NCI-H446 treated with DMSO at 0.1 percent for 48 hours (cell line): ENCODE results near the gene ADGRG7.
"Not testable (repeated sequence)": the region's sequence is repeated elsewhere in the genome, so short reads cannot be mapped to it uniquely, and the experiment has no call there.

Experiments used
- DNase-seq: peaks from one replicate; lab custom pipeline; 2025; lab: John Stamatoyannopoulos, UW

Gene ADGRG7

DNA sequence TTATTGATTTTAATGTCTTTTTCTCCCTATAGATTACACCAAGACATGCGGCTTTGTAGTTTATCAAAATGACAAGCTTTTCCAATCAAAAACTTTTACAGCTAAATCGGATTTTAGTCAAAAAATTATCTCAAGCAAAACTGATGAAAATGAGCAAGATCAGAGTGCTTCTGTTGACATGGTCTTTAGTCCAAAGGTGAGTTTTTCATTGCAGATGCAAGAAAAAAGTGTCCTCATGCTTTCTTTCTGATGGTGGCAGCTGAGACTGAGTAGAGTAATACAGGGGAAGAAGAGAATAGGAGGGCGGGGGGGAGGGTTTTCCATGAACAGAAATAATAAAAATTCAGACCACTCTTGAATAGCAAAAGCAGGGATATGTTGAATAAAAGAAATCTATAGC, 36.5 kb downstream of the ADGRG7 start:
- DNase-seq: no peak

DNA sequence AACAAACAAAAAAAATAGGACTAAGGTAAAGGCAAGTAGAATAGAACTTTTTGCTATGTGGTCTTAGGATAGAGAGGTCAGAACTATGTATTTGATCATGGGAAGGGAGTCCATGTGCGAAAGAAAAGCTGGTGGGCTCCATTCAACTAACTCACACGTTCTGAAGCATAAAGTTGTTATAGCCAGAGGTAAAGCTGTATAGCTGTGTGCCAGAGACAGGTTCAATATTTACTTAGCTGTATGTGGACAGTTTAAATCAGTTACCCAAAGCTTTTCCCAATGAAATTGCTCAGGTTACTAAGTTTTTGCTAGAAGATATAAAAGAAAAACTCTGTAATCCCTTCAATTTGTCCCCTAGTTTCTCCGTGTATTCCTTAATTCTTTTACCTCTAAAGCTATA, 37.8 kb downstream of the ADGRG7 start:
- DNase-seq: no peak

DNA sequence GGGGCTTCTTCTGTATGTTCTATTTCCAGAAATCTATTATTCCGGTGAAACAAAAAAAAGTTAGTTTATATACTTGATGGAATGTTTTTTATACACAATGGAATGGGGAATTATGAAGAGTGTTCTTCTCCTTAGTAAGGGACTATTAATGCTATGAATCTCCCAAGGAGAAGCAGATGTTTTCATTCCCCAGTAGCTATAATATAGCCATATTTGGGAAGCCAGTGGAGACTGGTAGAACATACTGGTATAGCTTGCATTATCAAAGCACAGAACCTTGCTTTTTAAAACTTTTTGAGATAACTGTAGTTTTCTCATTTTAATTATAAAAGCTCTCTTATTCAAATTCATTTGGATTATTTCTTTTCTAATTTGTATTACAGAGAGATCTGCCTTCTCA, 38.3 kb downstream of the ADGRG7 start:
- no peak for DNase-seq

DNA sequence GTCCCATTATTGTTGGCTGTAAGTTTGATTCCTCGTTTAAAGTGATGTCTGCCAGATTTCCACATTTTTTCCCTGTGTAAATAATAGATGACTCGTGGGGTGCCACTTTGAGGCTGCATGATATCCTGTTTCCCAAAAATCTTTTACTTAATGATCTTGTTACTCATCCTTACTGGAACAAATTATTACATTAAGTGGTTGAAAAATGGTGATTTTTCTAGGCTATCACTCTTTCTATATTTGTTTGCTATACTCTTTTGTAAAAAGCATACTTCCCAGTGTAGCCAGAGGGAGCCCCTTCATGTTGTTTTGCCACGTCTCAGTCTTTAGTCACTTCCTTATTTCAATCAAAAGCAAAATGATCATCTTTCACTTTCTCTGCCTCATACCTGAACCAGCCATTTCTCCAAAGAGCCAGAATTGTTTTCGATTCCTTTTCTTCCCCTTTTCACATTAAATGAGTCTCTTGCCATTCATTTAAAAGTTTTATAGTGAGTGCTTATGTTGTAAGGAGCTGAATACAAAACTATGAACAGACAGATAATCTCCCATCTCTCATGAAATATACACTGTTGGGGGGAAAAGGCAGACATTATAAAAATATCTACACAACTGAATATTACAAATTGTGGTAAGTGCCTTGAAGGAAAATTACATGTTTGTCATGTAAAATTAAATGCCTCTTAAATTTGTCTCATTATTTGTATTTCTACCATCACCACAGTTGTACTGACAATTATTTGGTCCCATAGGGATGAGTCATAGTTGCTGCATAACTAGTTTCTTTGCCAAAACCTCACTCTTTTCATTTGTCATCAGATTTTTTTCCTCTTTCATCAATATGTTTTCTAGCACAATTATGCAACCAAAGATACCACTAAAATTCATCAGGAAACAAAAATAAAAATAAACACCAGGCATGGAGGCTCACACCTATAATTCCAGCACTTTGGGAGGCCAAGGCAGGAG, 41.5 kb downstream of the ADGRG7 start:
- peak; percentile 2 for DNase-seq

DNA sequence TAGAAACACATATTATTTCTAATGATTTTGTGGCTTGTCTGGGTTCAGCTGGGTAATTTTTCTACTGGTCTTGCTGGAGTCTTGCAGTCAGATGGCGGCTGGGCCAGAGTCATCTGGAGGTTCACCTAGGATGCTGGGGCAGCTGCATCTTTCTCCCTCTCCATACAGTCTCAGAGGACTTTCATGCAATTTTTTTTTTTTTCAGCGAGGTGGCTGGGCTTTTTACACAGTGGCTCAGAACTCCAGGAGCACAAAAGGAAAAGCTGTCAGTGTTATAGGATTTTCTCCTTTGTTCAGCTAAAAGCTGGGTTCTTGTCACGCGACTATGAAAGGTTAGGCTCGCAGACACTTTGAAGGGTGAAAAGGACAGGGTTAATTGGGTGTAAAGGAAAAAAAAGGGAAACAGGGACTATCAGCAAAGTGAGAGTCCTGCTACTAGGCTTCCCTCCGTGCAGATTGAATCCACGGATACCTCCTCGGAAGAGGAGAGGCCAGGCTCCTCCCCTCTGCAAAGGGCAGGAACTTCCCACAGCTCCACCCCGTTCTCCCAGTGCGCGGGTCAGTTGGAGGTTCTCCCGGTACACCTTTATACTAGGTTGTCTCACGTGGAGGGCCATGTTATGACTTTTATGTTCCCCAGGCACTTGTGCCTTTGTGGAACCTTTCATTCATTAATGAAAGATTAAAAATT, 44.3 kb downstream of the ADGRG7 start:
- DNase-seq: no peak

DNA sequence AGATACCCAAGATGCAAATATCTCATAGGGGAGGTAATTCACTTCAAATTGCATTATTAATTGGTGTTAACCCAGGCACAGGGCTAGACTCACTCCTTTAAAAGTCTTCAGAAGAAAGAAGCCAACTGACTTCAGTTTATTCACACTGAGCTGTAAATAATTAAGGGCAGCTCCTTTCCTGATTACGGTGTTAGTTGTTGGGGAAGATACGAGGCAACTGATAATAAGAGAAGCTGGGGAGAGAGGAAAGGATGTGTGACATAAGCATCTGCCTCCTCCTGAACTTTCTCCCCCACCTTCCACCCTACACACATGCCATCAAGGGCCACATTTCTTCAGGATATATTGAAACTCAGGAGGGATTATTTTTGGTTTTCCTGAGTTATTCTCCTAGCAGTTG, 47.5 kb downstream of the ADGRG7 start:
- DNase-seq: no peak

DNA sequence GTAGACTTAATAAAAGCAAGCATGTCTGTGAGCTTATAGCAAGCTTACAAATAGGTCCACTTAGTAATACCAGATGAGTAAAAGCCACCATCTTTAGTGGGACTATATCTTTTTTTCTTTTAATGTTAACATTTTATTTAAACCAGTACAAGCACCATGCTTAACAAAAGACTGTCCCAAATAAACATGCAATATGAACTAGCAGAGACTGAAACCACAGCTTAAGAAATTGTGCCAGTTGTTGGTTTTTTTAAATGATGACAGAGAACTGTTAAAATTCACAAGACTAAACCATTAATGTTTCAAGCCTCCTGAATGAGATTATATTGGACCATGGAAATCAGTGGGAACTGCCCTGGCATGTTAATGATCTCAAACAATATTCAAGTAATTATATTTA, 51.9 kb downstream of the ADGRG7 start:
- DNase-seq: not testable (repeated sequence)

DNA sequence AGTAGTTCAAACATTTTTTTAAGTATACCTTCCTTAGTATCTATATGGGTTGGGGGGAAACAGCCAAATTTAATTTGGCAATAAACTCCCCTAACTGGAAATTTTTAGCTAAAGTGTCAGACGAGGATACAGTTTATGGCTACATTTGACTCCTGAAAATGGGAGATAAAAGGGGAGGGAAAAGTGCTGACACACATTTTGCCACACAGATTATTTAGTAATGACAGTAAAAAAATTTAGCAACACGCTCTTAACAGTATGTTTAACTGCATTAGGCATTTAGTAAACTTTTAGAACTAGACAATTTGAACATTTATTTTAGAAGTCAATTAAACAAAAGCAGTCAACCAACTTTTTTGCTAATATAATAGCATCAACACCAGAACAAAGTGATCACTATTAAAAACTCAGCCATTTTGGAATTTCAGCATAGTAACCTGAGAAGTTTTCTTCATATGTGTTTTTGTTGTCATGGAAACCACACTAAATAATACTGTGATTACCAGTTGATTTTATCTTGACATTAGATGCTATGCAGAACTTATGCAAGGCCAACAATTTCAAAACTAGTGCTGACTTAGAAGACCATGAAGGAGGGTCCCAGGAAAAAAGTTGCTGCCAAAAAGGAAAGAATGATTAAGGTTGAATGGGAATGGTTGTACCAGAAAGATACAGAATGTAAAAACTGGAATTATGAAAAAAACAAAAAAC, 52.9 kb downstream of the ADGRG7 start:
- no peak for DNase-seq

DNA sequence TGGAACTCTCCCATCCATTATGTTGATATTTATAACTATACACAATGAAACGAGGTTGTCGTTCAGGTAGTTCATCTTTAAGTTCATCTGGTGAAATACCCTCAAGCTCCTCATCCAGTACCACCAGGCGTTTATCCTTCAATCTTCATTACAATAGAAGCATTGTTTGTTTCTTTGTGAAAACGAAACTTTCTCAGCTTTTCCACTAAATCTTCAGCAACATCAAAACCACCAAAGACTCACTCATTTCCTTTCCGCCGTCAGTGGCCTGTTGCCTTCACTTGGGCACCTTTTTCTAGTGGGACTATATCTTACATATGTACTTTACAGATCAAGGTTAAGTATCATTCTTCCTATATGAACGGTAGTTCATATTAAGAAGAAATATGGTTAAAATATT, 55.8 kb downstream of the ADGRG7 start:
- DNase-seq: no peak

DNA sequence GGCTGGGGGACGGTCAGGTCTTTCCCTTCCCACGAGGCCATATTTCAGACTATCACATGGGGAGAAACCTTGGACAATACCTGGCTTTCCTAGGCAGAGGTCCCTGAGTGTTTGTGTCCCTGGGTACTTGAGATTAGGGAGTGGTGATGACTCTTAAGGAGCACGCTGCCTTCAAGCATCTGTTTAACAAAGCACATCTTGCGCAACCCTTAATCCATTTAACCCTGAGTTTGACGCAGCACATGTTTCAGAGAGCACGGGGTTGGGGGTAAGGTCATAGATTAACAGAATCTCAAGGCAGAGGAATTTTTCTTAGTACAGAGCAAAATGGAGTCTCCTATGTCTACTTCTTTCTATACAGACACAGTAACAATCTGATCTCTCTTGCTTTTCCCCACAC, 57.3 kb downstream of the ADGRG7 start:
- not testable (repeated sequence) for DNase-seq

DNA sequence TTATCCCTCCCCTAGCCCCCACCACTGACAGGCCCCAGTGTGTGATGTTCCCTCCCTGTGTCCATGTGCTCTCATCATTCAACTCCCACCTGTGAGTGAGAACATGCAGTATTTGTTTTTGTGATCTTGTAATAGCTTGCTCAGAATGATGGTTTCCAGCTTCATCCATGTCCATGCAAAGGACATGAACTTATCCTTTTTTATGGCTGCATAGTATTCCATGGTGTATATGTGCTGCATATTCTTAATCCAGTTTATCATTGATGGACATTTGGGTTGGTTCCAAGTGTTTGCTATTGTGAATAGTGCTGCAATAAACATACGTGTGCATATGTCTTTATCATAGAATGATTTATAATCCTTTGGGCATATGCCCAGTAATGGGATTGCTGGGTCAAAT, 57.9 kb downstream of the ADGRG7 start:
- DNase-seq: not testable (repeated sequence)

DNA sequence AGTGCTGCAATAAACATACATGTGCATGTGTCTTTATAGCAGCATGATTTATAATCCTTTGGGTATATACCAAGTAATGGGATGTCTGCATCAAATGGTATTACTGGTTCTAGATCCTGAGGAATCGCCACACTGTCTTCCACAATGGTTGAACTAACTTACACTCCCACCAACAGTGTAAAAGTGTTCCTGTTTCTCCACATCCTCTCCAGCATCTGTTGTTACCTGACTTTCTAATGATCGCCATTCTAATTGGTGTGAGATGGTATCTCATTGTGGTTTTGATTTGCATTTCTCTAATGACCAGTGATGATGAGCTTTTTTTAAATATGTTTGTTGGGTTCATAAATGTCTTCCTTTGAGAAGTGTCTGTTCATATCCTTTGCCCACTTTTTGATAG, 61.6 kb downstream of the ADGRG7 start:
- not testable (repeated sequence) for DNase-seq

DNA sequence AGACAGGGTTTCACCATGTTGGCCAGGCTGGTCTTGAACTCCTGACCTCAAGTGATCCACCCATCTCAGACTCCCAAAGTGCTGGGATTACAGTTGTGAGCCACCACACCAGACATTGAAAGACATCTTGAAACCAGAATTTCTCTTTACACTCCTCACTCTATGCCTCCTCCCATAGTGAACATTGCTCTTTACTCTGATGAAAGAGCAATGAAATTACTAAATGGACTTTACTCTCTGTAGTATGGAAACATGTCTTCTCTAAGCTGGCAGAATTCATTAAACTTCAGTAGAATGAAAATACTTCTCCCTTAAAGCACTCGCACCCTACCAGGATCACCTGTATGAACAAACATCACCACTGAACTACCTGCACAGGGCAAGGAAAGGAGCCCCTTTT, 72.1 kb downstream of the ADGRG7 start:
- no peak for DNase-seq

DNA sequence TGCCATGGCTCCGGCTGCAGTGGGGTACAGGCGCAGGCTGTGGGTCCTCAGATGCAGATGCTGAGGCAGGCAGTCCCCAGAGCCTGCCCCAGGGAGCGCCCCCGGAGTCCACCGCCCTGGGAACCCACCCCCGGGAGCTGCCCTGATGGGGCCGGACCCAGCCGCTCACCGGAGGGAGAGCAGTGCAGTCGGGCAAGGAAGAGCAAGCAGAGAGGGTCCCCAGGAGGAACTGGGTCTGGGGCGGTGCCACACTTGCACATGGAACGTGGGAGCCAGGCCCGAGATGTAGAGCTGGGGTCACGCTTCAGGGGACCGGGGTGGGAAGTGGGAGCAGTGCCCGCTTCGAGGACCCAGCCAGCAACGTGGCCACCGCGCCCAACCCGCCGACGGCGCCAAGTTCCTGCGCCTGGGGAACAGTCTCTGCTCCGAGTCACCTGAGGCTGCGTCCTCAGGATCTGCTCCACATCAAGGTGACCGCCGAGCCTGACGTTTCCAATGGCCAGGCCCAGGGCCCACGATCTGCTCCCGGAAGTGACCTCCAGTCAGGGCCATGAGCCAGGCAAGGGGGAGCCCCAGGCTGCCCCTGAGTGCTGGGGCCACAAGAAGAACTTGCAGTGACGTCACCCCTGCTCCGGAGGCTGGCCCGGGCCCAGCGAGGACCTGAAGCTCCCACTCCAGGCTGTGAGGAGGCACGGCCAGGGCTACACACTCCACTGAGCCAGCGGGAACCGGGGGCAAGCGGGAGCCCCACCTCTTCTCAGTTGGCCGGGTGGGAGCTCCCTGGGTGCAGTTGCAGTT, 72.9 kb downstream of the ADGRG7 start:
- DNase-seq: no peak

DNA sequence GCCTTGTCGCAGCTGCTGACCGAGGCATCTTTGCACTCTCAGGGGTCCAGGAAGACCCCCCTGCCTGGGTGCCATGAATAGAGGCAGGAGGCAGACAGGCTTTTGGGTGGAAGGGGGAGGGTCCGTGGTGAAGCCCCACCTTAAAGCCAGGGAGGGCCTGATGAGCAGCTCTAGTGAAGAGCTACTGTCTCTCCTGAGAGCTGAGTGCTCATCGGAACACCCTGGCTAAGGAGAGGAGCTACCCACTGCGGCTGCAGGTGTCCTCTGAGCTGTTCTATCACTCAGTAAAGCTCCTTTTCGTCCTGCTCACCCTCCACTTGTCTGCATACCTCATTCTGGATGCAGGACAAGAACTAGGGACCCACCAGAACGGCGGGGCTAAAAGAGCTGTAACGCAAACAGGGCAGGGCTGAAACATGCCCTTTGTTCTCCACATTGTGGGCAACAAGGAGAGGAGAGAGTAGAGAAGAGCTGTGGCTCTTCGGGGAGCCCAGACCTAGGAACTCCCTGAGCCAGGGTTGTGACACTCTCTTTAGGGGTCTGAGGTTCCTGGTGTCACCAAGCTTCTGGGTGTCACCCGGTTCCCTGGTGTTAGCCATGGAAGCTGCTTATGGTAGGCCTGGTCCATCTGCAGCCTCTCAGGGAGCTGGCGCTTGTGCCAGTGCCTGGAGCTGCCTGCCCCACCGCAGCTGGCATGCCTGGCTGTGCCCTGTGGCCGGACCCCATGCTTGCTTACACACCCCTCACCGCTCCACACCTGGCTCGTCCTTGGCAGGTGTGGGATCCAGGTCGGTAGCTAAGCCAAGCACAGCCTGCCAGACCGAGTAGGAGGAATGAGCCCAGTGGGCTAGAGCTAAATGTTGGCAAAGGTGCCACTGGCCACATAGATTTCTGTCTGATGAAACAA, 73.7 kb downstream of the ADGRG7 start:
- no peak for DNase-seq

DNA sequence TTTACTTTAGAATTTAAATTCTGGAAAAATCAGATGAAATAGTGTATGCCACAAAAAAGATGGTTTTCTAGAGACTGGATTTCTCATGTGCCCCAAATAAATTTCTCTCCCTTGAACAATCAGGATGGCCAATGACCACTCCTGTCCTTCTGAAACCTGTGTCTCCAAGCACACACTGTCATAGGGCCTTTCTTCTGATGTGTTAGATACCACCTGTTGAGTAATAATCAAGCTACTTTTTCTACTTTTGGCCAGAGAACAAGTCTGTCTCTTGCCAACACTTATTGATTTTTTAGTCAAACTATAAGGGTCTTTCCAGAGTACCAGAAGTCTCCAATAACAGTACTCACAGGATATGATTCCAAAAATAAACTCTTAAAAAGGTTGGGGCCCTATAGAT, 83.8 kb downstream of the ADGRG7 start:
- no peak for DNase-seq

DNA sequence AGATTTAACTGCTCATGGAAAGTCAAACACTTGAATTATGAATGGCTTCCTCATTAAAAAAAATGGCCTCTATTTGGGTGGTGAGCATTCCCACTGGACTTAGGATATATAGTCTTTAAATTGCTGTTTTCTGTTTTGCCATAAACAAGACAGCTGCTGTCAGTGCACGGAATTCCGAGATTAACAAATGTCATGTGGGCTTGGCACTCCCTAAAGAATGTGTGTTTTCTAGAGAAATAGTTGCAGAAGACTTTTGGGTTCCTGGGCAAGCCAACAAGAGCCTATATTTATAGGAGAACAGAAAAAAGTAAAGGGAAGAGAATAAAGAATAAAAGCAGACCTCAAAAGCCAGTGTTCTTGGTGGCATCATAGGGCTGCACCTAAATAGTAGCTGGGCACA, 86.3 kb downstream of the ADGRG7 start:
- no peak for DNase-seq

DNA sequence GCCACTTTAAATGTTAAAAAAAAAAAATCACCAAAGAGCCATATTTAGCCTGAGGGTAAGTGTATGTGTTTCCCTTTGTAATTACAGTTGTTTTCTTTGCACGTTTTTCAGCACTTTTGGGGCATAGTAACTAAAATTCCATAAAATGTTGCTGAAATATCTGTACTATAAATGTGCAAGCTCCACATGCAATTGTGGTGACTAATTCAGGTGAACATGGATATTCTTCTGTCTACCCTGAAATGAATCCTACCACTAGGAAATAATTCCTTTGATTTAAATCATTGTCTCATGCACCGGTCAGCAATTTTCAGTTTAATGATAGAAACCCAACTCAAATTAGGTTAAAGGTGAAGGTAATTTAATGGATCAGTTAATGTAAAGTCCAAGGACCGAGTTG, 86.8 kb downstream of the ADGRG7 start:
- DNase-seq: no peak

DNA sequence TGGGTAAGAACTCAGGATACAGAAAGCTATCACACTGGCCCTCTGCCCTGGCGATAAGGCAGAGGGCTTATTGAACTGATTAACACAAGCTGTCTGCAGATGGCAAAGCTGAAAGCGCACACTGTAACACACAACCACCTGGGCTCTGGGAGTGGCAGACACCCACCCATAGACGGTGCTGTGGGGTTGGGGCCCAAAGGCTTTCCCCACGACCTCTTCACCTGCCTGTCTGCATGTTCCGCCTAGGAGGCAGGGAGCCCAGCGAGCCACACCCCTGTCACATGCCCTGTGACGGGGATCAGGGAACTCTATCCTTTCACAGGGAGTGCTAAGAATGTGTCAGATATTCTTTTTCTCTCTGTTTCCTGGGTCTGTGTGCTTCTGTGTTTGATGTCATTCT, 87.8 kb downstream of the ADGRG7 start:
- no peak for DNase-seq

DNA sequence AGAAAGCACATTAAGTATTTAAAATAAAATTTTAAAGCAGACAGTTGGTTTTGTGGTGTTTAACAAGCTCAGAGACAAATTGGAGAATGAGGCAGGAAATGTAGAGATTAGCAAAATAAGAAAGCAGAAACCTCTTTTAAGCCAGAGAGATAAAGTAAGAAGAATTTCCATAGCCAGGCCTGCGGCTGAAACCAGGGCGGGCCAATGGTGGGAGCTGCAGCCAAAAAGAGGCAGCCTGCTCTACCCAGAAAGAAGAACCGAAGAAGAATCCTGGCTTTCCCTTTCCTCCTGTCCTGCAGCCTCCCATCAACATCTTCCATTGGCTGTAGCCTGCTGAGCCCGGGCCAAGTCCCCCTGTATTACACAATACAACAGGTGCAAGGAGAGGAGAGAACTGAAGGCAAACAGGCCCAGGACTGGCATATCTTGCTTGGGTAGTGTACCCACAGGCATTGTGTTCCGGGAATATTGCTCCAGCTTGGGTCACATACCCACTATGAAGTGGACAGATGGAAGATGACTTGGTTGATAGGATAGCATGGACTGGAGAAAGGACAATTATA, 88.4 kb downstream of the ADGRG7 start:
- DNase-seq: no peak

DNA sequence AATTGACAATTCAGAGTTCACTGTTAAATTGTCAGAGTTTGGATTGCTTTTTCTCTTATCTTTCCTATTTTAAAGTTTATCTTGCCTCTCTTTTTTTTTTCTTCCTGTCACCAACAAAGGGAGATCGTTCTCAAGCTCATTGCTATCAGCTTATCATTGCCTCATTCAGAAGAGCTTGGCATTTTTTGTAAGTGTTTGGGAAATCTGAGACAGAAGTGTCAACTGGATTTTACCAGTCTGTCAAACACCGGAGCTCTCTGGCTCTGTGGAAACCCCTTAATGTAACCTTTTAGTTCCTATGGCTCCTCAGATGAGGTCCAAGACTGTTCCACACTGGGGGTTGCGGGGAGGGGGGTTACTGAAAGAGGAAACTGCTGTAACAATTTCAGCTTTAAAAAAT, 89.3 kb downstream of the ADGRG7 start:
- no peak for DNase-seq
